ENCODE measurements around the gene PTPRD.

DNA sequence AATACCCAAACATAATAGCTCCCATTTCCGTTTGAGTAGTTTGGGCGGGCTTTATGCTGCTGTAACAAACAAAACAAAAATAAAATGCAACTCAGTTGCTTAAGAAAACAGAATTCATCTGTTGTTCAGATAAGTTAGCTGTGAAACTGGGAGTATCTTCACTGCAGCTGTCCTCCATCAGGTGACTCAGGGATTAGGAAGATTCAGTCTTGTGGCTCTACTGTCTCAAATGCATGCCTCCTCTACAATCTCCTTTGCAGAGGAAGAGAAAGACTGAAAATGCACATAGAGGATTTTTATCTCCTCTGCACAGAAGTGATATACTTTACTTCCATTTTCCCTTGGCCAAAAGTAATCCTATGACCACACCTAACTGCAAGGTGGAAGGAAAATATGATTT is 883.7 kb downstream of the PTPRD start:
- no peak for TF ChIP-seq ELF4 (CRISPR knock-in tag; IDR thresholded peaks at IDR 0.05; ENCODE audit: low read depth)
- TF ChIP-seq, protein P1, sequence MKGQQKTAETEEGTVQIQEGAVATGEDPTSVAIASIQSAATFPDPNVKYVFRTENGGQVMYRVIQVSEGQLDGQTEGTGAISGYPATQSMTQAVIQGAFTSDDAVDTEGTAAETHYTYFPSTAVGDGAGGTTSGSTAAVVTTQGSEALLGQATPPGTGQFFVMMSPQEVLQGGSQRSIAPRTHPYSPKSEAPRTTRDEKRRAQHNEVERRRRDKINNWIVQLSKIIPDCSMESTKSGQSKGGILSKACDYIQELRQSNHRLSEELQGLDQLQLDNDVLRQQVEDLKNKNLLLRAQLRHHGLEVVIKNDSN (CRISPR knock-in tag; IDR thresholded peaks at IDR 0.05): no peak
